C4-2B (cell line): ENCODE results near the gene RNF180.

ENCODE experiments used
- CTCF ChIP-seq: fragments of 450-650 bp; conservative IDR thresholded peaks from 2 replicates; pipeline ENCODE4 v1.5.1; 2017; ENCODE audit warnings: mild to moderate bottlenecking
- ZFX ChIP-seq: fragments of 450-650 bp; IDR thresholded peaks from 2 replicates; pipeline ENCODE4 v1.6.1; 2017

- TF ChIP-seq CTCF (no peak), ZFX (no peak)
Observed at GRCh38 chr5:64188776-64189175, 23.1 kb downstream of the RNF180 start.
